Activated naive CD4-positive, alpha-beta T cell treated with anti-CD3 and anti-CD28 coated beads, Interleukin-2, amount 10 ng/mL, durations not matched to agents 7 days and 5 days (primary cell): Measurements from ENCODE around the gene UROC1.

Experiments
- CTCF ChIA-PET: fragments of 350-600 bp; sonication (Branson Sonifier 250); formaldehyde crosslinking; loops from one replicate; lab custom pipeline; 2021; ENCODE audit warnings: antibody characterized with exemption; lab: Charles Lee
- DNase-seq: peaks from one replicate; pipeline ENCODE4 v3.0.0-alpha.2; 2020
- H3K27ac Mint-ChIP-seq: one replicate; pipeline ENCODE4 v1.8.0; 2021; ENCODE audit warnings: mild to moderate bottlenecking, moderate library complexity, mixed read lengths
- H3K27me3 Mint-ChIP-seq: one replicate; pipeline ENCODE4 v1.8.0; 2021; ENCODE audit warnings: mild to moderate bottlenecking, mixed read lengths
- H3K36me3 Mint-ChIP-seq: one replicate; pipeline ENCODE4 v1.8.0; 2021; ENCODE audit warnings: mixed read lengths
- H3K4me1 Mint-ChIP-seq: one replicate; pipeline ENCODE4 v1.8.0; 2021; ENCODE audit warnings: mixed read lengths
- H3K4me3 Mint-ChIP-seq: one replicate; pipeline ENCODE4 v1.8.0; 2021; ENCODE audit warnings: mild to moderate bottlenecking, moderate library complexity, mixed read lengths
- H3K9me3 Mint-ChIP-seq: one replicate; pipeline ENCODE4 v1.8.0; 2021; ENCODE audit warnings: mixed read lengths

UROC1 gene

GRCh38 chr3:126475413-126476114 is 42.0 kb downstream of the UROC1 start, which contains the start of gene ZXDC:
ZXDC (minus strand) TSS chr3:126475891; CDS start chr3:126475865, 26 bp downstream.
- Mint-ChIP-seq H3K4me3 (peak within 1 kb of the TSS; percentile 94), H3K27ac (peak within 1 kb of the TSS; percentile 95), H3K27me3 (peaks cover 10% of the 10 kb centered on the region), H3K36me3 (peaks cover 28% of the 10 kb centered on the region), H3K4me1 (peaks cover 40% of the 10 kb centered on the region), H3K9me3 (no peaks in the 10 kb centered on the region)
- peak; percentile 93 for DNase-seq
- CTCF ChIA-PET: interaction anchor here (0.7 to 1.3 kb wide), 3 partner anchors 12 to 86 kb away, joined by 3 to 4 read pairs (median 4); no protein-coding TSS in a partner anchor

DNA sequence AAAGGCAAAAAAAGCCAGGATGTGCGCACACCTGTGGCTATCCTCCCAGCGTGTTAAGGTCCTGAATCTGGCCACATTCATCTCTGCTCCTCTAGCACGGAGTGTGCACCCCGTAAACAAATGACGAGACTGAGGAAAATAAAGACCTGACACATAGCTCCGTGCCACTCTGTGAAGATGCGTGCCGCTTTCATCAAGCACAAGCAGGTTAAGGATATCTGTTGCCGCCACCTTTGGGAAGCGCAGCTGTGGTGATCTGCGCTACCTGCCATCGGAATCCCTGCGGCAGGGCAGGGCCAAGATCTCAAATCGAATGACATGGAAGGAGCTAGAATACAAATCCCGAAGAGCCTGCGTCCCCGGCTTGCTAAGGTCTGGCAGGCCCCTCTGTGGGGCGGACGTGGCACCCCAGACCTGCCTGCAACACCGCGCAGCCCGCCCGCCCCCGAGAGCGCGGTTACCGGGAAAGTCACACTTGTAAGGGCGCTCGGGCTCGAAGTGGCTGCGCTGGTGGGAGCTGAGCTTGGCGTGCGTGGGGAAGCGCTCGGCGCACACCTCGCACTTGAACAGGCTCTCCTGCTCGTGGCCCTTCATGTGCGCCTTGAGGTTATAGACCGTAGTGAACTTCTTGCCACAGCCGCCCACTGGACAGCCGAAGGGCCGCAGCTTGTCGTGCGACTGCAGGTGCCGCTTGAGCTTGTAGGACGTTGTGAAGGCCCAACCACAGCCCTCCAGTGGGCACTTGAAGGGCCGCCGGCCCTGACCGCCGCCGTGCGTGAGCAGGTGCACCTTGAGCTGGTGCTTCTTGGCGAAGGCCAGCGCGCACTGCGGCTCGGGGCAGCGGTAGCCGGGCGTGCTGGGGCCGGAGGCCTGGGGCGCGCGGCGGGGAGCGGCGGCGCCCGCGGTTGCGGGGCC is 42.8 kb downstream of the UROC1 start:
- peak; percentile 56 for DNase-seq
- H3K27ac Mint-ChIP-seq: peak overlapping the region; percentile 95
- H3K36me3 Mint-ChIP-seq: peaks cover 35% of the 10 kb centered on the region
- H3K27me3 Mint-ChIP-seq: peaks cover 10% of the 10 kb centered on the region
- CTCF ChIA-PET: interaction anchor here (1.1 kb wide), 1 partner anchor 341 kb away, joined by 4 read pairs; no protein-coding TSS in a partner anchor
- H3K4me3 Mint-ChIP-seq: peak overlapping the region; percentile 94
- no peaks in the 10 kb centered on the region for H3K9me3 Mint-ChIP-seq
- peaks cover 41% of the 10 kb centered on the region for H3K4me1 Mint-ChIP-seq

DNA sequence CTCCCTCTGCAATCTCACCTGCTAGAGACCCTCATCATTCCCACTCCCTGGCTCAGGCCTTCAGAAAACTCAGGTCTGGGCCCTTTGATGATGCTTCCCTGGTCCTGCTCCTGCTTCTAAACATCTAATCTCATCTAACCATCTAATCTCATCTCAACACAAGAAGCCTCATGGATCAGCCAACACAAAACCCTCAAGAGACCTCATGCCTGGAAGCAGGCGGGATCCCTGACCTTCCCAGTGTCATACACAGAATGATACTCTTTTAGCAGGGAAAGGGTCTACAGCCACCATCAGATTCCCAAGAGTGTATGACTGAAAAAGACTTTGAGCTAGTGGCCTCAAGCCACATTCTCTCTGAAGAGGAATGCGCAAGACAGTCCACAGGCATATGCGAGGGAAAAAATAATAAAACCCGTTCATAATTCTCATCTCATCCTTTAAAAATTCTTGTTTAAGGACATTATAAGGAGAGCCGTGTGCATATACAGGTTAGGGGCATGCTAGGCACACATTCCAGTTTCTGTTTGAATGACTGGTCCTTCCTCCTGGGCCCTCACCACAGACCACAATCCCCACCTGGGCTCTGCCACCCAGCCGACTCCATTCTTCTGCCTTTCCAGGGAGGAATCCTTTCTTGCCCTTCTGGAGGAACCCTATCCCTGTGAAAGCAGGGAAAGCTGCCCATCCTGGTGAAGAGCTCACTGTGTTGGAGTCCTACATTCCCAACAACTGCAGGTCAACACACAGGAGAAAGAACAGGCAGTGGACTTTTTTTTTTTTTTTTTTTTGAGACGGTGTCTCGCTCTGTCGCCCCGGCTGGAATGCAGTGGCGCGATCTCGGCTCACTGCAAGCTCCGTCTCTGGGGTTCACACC is 44.0 kb downstream of the UROC1 start:
- no peak for DNase-seq
- CTCF ChIA-PET: no interaction called here
- H3K27ac Mint-ChIP-seq: peak overlapping the region; percentile 95

DNA sequence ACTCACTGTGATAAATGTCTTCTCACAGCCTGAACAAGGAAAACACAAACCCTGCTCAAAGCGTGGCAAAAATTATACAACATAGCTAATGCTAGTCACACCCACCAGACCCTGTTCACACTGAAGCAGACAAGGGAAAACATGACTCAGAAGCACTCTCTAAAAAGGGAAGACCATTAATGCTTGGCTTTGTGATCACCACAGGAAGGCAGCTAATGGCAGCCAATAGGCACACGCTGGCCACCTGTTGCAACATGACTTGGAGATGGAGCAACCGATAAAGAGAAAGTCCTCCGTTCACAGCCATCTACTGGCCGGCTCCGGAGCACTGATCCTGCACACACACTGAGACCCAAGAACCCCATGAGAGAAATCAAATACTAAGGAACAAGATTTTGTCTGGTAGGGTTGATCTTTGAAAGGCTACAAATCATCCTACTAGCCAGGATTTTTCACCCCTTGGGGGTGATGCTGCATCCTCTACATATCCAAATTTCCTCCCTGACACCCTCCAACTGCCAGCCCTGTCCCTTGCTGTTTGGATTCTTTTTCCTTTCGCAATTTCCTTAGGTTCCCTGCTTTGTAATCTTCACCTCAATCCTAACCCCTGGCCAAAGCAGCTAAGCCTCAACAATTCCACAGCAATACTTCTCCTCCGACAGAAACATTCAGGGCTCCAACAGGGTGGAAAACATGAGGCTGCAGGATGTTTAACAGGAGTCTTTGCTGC is 45.1 kb downstream of the UROC1 start:
- Mint-ChIP-seq H3K4me3 (peak overlapping the region; percentile 94), H3K4me1 (peaks cover 51% of the 10 kb centered on the region), H3K9me3 (no peaks in the 10 kb centered on the region), H3K36me3 (peaks cover 55% of the 10 kb centered on the region), H3K27me3 (no peaks in the 10 kb centered on the region), H3K27ac (no peak overlapping the region)
- DNase-seq: no peak
- CTCF ChIA-PET: interaction anchor here (1.6 kb wide), 1 partner anchor 50 kb away, joined by 5 read pairs; no protein-coding TSS in a partner anchor

More for the DNA sequence above, 44.0 kb downstream of the UROC1 start:
- peak overlapping the region; percentile 94 for H3K4me3 Mint-ChIP-seq
- H3K4me1 Mint-ChIP-seq: peaks cover 45% of the 10 kb centered on the region
- H3K36me3 Mint-ChIP-seq: peaks cover 48% of the 10 kb centered on the region
- peaks cover 2% of the 10 kb centered on the region for H3K27me3 Mint-ChIP-seq
- no peaks in the 10 kb centered on the region for H3K9me3 Mint-ChIP-seq

GRCh38 chr3:126469479-126469878 is 48.1 kb downstream of the UROC1 start:
- H3K27me3 Mint-ChIP-seq: no peaks in the 10 kb centered on the region
- no peak overlapping the region for H3K4me3 Mint-ChIP-seq
- H3K36me3 Mint-ChIP-seq: peaks cover 68% of the 10 kb centered on the region
- H3K9me3 Mint-ChIP-seq: no peaks in the 10 kb centered on the region
- DNase-seq: no peak
- H3K27ac Mint-ChIP-seq: no peak overlapping the region
- peaks cover 44% of the 10 kb centered on the region for H3K4me1 Mint-ChIP-seq
- CTCF ChIA-PET: no interaction called here

- CTCF ChIA-PET: no interaction called here
- H3K36me3 Mint-ChIP-seq: peaks cover 69% of the 10 kb centered on the region
- H3K4me3 Mint-ChIP-seq: no peak overlapping the region
- H3K9me3 Mint-ChIP-seq: no peaks in the 10 kb centered on the region
- H3K27me3 Mint-ChIP-seq: no peaks in the 10 kb centered on the region
- DNase-seq: no peak
- H3K27ac Mint-ChIP-seq: peak overlapping the region; percentile 63
- H3K4me1 Mint-ChIP-seq: peaks cover 32% of the 10 kb centered on the region
These were observed 49.3 kb downstream of the UROC1 start for GRCh38 chr3:126468028-126468891.

- no peaks in the 10 kb centered on the region for H3K27me3 Mint-ChIP-seq
- DNase-seq: no peak
- CTCF ChIA-PET: no interaction called here
- peaks cover 65% of the 10 kb centered on the region for H3K36me3 Mint-ChIP-seq
- H3K27ac Mint-ChIP-seq: no peak overlapping the region
- H3K4me1 Mint-ChIP-seq: peaks cover 25% of the 10 kb centered on the region
- H3K4me3 Mint-ChIP-seq: no peak overlapping the region
- H3K9me3 Mint-ChIP-seq: no peaks in the 10 kb centered on the region
These were observed 50.0 kb downstream of the UROC1 start for GRCh38 chr3:126467611-126467955.

DNA sequence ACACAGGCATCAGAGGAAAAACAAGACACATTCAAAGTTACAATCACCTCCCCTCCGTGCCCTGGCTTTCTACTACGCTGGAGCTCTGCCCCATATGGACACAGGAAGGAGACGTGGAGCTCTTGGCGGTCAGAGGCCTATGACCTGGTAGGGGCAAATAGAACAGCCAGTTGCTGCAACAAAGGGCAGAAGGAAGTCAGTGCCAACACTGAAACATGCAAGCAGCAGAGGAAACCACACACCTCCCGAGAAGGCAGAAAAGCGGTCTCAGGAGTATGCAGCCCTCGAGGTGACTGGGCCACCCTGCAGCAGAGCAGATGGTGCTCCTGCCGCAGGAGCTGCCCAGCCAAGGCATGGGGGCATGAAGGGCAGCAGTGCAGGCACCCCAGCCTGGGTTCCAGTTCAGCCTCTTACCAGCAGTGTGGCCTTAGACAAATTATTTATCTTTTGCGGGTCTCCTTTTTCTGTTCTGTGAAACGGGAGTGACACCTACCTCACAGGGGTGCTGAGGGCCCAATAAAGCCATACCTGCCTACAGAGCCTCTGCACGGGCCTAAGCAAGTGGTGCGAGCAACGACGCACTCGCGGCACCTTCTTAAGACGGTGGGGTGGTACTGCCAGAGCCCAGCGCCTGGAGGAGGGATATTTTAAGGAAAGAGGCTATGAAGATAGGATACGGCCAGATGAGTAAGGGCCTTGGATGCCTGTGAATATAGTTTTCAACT is 50.5 kb downstream of the UROC1 start:
- Mint-ChIP-seq H3K36me3 (peaks cover 63% of the 10 kb centered on the region), H3K4me1 (peaks cover 20% of the 10 kb centered on the region), H3K27me3 (no peaks in the 10 kb centered on the region), H3K9me3 (no peaks in the 10 kb centered on the region), H3K4me3 (no peak overlapping the region), H3K27ac (no peak overlapping the region)
- DNase-seq: no peak
- CTCF ChIA-PET: no interaction called here

- H3K4me3 Mint-ChIP-seq: no peak overlapping the region
- no peaks in the 10 kb centered on the region for H3K9me3 Mint-ChIP-seq
- no peaks in the 10 kb centered on the region for H3K27me3 Mint-ChIP-seq
- peaks cover 68% of the 10 kb centered on the region for H3K36me3 Mint-ChIP-seq
- H3K27ac Mint-ChIP-seq: no peak overlapping the region
- CTCF ChIA-PET: no interaction called here
- peaks cover 15% of the 10 kb centered on the region for H3K4me1 Mint-ChIP-seq
- DNase-seq: no peak
These were observed 51.5 kb downstream of the UROC1 start for GRCh38 chr3:126465928-126466544.

DNA sequence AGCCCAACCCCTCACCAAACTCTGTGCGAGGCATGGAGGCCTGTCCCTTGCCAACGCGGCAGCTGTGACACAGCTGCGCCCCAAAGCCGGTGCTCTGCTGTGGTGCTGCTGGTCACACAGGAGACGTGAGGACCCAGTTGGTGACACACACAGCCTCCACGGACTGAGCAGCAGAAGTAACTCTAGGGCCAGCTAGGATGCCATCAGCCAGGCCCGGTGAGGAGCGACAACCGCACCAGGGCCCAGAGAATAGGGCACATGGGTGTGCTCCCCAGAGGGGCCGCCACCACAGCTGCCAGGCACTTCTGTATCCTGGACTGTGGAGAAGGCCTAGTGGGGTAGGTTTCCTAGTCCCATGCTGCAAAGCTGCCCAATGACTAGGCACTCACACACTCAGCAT is 52.6 kb downstream of the UROC1 start:
- H3K27me3 Mint-ChIP-seq: no peaks in the 10 kb centered on the region
- CTCF ChIA-PET: no interaction called here
- H3K4me1 Mint-ChIP-seq: peaks cover 14% of the 10 kb centered on the region
- DNase-seq: no peak
- no peak overlapping the region for H3K27ac Mint-ChIP-seq
- peaks cover 67% of the 10 kb centered on the region for H3K36me3 Mint-ChIP-seq
- H3K9me3 Mint-ChIP-seq: no peaks in the 10 kb centered on the region
- H3K4me3 Mint-ChIP-seq: no peak overlapping the region

GRCh38 chr3:126464494-126464893 is 53.1 kb downstream of the UROC1 start:
- H3K4me1 Mint-ChIP-seq: peaks cover 11% of the 10 kb centered on the region
- no peaks in the 10 kb centered on the region for H3K9me3 Mint-ChIP-seq
- no peak for DNase-seq
- no peaks in the 10 kb centered on the region for H3K27me3 Mint-ChIP-seq
- H3K36me3 Mint-ChIP-seq: peaks cover 62% of the 10 kb centered on the region
- H3K27ac Mint-ChIP-seq: no peak overlapping the region
- no peak overlapping the region for H3K4me3 Mint-ChIP-seq
- CTCF ChIA-PET: no interaction called here

DNA sequence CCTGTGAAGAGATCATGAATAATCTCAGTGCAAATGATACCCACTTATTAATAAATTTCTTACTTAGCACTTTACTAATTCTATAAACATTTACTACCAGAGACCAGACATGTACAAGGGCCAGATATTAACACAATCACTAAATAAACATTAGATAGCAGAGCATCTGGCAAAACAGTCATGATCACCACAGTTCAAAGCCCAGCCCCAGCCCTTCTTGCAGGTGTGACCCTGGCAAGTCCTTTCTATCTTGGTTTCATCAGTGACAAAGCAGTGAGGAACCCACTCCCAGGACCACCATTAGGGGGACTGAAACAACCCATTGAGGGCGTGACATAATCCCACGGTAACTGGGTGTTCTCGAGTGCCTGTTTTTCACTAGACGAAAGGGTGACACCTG is 53.5 kb downstream of the UROC1 start:
- Mint-ChIP-seq H3K27me3 (no peaks in the 10 kb centered on the region), H3K4me3 (no peak overlapping the region), H3K4me1 (peaks cover 10% of the 10 kb centered on the region), H3K9me3 (no peaks in the 10 kb centered on the region), H3K36me3 (peaks cover 58% of the 10 kb centered on the region), H3K27ac (no peak overlapping the region)
- no peak for DNase-seq
- CTCF ChIA-PET: no interaction called here
